Neural cell (in vitro differentiated cells): ENCODE data around the gene METTL8.

Experiments used
- POLR2AphosphoS5 ChIP-seq: IDR thresholded peaks from 2 replicates; pipeline ENCODE4 v1.6.1; 2012
- REST ChIP-seq: IDR thresholded peaks from 2 replicates; pipeline ENCODE4 v1.6.1; 2012; ENCODE audit warnings: borderline replicate concordance
- TF ChIP-seq, protein P1 (sequence below): fragments of 450-650 bp; IDR thresholded peaks from 2 replicates; pipeline ENCODE4 v1.5.1; 2014; ENCODE audit warnings: antibody characterized with exemption, mild to moderate bottlenecking, moderate library complexity; ENCODE audit not compliant: poor library complexity, severe bottlenecking

- no peak for TF ChIP-seq REST
- TF ChIP-seq, protein P1, sequence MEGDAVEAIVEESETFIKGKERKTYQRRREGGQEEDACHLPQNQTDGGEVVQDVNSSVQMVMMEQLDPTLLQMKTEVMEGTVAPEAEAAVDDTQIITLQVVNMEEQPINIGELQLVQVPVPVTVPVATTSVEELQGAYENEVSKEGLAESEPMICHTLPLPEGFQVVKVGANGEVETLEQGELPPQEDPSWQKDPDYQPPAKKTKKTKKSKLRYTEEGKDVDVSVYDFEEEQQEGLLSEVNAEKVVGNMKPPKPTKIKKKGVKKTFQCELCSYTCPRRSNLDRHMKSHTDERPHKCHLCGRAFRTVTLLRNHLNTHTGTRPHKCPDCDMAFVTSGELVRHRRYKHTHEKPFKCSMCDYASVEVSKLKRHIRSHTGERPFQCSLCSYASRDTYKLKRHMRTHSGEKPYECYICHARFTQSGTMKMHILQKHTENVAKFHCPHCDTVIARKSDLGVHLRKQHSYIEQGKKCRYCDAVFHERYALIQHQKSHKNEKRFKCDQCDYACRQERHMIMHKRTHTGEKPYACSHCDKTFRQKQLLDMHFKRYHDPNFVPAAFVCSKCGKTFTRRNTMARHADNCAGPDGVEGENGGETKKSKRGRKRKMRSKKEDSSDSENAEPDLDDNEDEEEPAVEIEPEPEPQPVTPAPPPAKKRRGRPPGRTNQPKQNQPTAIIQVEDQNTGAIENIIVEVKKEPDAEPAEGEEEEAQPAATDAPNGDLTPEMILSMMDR: no peak
- TF ChIP-seq POLR2AphosphoS5: no peak
These were observed 98.8 kb downstream of the METTL8 start for GRCh38 chr2:171334946-171335345.
